Stimulated activated CD4-positive, alpha-beta T cell treated with anti-CD3 and anti-CD28 coated beads, TNF-alpha, amount 100 ng/mL, for 4 hours (primary cell): ENCODE measurements around the gene CTXND1.

Experiments
- DNase-seq, 3 experiments: peaks; one replicate each; pipeline ENCODE4 v3.0.0-alpha.2; 2020; ENCODE audit warnings: low read depth in 3 of 3

Gene CTXND1

DNA sequence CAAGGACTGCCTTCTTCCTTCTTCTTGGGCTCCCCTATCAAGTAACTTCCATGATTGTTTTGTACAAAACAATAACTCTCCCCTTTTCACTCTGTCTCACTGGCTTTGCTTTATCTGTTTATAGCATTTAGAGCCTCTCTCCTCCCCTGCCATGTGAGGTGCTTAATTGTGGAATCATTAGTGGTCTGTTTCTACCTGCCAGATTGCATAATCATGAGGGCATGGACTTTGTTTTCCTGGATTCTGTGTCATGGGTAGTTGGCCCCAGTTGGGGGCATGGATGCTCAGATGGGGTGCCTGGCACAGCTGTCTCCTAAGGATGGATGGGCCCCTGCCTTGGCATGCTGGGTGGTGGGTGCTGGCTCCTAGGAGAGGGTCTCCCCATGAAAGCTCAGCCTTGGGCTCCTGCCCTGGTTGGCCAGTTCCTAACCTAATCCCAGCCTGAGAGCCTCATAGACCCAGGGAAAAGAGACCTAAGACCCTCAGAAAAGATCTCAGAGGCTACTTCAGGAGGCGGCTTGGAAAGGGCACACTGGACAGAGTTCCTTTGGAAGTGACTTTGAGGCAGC is 8.0 kb upstream of the CTXND1 start:
- DNase-seq, result no peak

DNA sequence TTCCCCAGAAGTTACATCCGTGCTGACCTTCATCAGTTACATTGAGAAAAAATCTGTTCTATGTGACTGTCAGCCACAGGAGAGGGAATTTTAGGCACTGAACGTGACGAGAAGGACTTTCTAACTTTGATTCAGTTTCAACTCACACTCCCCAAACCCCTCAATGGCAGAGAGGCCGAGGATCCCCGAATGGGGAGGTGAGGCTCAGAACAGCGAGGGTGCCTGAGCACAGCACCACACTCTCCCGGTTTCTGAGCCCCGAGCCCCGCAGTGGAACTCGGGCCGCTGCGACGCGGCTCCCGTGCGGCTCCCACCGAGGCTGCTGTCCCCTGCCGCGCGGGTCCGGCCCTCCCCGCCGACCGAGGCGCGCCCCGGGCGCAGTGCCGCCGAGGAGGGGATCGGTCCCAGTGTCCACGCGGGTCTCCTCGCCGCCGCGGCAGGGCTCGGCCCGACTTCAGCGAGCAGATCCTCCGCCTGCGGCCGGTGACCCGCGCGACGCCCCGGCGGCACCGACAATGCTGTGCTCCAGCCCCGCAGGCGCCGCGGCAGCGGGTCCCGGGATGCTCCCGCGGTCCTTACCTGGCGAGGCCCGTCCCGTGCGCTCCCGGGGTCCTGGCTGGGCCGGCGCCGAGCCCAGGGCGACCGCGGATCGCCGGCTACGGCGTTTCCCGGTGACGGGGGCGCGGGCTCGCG is 439 bp downstream of the CTXND1 start:
- DNase-seq, result no peak

DNA sequence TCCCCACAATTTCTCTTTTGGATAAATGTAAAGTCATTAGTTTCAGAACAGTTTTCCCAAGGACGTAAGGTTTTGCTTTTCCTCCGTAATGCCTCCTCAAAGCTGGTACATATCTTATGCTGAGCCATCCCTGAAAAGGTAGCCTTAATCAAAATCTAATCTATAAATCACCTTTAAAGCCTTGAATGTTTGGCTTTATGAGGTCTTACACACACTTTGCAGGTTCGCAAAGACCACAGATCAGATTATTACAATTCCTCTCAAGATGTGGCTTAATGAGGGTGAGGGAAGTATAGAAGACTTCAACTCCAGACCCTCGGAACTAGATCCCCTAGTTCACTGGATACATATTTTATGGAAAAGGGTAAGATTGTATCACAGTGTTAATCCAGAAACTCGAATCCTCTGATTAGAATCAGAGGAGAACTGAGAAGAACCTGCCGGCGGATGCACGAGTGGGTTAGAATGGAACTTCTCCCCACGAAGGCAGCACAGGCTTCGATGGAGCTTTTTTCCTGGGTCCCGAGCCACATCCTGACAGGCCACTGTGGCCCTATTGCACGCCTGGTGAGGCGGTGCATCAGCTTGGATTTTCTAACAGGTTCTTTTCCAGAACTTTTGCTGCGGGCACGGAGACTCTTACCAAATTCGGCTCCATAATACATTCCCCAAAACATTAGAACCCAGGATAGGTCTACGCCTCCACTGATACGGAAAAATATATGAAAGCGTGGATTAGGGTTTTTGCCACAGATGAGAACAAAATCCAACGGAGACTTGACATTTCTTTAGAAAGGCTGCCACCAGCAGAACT is 1.2 kb downstream of the CTXND1 start:
- DNase-seq, result no peak

DNA sequence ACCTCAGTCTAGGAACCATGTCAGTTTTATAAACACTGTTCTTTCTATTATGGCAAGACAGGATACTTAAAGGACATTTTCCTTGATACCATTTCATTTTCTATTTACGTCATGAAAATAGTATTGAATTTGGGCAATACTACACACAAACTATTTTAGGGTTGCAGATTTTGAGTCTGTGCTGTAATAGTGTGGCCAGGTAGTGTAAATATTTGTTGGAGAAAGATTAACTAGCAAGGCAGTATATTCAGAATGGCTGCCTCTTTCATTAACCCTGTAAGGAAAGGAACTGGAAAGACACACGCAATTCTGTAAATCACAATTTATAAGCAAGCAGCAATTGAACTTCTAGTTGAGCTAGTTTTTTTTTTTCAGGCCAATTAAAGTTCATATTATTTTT is 2.0 kb downstream of the CTXND1 start:
- DNase-seq, result no peak

DNA sequence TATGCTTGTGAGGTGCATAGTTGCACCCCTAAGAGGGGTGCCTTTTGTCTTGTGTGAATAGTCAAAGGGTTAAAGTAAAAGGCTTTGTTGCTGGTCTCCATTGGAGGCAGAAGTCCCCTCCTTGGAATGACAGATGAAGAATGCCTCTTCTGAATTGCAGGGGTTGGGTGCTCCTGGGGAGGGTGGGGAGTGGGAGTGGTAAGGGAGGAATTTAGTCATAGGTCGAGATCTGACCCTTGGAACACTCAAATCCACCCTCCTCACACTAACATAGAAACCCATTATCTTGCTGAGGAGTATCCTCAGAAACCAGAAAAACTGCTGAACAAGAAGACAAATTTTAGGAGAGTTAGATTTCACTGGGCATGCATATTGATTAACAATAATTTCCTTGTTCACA is 4.7 kb downstream of the CTXND1 start:
- no peak for DNase-seq

DNA sequence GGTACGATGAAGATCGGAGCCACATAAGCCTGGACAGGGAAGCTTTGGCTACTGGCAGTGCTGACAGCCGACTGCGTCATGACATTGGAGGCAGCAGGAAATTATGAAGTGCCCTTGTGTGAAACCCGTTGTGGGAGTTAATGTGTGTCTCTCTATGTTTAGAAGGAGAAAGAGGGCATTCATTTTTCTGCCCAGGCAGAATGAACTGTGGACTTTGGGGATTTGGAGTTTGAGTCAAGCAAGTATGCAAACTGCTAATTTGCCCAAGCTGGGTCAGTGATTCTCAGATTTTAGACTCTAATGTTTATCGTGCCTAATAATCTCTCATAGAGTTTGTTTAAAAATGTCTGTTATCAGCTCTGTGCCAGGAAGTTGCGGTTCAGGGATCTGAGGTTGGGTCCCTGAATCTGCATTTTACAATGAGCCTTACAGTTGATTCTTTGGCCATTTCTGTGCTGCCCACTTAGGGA is 5.6 kb downstream of the CTXND1 start:
- no peak for DNase-seq

DNA sequence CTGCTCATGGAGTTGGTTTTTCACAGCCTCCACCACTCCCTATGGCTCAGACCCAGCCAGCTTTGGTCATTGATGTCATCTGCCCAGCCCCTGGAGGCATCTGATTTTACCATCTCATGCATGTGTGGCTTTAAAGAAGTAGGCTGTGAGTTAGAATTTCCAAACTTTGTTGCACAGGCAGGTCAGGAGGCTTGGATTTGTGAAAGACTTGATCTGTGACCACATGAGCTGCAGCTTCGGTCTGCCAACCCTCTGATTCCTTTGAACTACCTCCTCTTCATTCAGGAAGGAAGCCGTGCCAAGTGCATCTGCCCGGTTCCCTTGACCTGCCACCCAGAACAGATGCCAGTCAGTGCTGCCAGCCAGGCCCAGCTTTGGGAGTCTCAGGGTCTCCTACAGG is 9.2 kb downstream of the CTXND1 start:
- DNase-seq, result no peak

DNA sequence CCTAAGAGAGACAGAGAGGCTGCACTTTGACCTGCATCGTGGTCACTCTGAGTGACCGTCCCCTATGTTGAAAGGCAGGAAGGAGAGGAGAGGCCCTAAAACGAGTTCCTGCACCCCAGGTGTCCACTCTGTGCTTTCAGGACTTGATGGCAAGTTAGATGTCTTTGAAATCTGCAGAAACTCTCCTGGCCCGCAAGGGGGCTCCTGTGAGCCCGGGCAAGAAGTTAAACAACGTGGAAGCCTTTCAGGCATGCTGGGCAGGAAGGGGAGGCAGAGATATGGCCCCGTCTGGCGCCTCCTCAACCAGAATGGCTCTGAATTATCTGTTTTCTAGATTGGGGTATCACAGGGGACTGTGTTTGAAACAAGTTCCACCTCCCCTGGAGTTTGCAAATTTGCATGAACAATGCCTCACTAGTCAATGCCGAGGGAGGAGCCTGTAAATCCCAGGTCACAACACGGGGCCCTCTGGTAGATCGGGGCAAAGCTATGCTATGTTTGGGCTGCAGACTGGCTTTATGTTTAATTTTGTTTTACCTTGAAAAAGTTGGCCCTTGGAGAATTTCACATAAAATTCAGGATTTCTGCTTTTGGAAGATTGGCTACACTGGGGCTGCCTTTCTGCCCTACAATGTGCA is 9.8 kb downstream of the CTXND1 start:
- DNase-seq, result no peak

DNA sequence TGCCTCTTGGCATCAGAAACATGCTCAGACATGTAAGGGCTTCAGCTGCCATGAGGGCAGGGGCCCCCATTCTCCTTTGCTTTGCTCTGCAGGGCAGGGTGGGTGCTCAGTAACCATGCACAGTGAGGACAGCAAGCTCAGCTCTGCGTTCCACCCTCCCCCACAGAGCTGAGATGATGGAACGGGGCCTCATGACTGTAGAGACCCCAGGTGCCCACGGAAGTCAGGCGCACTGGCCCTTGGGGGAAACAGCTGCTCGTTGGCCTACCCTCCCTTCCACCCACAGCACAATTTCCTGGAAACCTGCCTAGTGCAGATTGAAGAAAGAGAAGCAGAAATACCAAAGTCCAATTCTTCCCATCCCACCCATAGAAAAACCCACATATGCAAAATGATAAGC is 10.5 kb downstream of the CTXND1 start:
- DNase-seq, result no peak

DNA sequence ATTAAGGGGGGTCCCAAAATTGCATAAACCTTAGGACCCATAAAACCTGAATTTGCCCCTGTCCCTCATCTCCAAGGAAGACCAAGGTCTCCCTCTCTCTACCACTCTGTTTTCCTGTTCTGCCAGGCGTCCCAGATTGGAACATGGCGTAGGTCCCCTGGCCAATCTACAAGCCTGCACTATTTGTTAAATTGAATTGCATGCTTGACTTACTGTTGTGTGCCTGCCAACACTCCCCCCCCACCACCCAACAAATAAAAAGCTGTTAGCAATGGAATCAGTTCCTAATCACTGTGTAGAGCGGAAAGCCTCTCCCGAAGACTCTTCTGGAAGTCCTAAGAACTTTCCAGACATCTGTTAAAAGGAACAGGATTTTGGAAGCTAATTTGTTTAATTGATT is 11.7 kb downstream of the CTXND1 start:
- no peak for DNase-seq

DNA sequence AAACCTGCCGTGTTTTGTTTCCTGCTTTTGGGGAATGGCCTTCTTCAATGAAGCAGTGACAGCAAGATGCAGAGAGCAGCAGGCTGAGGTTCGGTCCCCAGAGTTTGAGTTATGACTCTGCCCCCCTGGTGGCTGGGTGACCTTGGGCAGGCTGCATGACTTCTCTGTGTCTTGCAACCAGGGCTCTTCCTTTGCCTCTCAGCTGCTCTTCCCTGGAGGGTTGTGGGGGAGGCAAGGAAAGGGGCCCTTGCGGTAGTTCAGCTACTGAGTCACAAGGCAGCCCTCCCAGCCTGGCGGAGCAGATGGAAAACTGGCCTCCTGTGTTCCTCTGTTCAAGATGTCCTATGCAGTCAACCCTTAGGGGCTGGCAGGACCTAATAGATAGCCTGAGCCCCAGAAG is 17.1 kb downstream of the CTXND1 start:
- DNase-seq, result peak in 2 of 3 experiments; percentile 5 to 12

DNA sequence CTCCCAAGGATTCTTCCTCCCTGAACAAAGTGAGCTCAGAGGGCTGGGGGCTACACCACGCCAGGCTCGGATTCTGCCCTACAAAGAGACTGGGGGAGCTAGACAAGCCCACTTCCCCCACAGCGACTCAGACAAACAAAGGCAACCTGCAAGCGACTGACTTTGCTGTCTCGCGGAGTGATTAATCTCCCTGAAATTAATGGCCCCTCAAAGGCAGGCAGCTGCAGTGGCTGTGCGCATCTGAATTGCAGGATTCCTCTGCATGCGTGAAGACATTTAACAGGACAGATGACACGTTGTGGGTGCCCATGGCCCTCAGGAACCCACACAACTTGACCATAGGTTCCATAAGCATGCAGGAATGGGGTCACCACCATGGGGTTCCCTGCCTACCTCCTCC is 18.4 kb downstream of the CTXND1 start:
- no peak for DNase-seq

DNA sequence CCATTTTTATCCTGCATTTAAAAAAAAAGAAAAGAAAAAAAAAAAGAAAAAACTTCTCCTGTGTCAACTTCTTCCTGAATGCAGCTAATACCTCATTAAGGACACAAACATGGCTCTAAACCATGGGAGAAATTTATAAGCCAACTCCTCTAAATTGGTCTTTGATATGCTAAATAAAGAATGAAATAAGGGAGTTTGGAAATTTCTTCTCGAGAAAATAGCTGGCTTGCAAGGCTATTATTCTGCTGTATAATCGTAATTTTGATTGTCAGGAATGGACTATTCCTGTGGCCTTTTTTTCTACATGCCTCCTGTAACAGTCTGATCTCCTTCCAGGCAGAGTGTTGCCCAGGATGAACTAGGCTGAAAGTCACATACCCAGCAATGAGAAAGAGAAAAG is 20.6 kb downstream of the CTXND1 start:
- no peak for DNase-seq

DNA sequence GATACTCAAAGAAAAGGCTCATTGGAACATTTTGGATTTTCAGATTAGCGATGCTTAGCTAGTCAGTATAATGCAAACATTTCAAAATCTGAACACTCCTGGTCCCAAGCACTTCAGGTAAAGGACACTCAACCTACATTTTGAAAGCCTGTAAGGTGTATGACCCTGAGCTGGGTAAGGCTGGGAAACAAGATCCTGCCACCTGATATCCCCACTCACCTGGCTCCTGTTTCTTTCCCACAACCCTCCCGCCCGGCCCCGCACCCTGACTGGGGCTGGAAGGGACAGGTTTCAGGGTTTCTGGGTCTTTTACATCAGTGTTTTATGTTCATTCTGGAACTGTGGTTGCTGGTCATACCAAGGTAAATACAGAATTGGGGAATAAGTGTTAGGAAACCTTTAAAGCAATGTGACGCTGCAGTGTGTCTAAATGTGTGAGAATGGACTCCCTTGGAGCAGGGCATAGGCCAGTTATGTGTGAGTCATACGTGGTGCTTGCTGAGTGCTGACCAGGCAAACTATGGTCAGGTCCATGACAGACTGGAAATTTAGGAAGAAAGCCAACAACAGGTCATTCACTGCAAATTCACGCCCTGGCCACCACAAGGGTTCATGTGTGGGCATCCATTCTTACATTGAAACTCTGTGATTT is 22.9 kb downstream of the CTXND1 start:
- no peak for DNase-seq

DNA sequence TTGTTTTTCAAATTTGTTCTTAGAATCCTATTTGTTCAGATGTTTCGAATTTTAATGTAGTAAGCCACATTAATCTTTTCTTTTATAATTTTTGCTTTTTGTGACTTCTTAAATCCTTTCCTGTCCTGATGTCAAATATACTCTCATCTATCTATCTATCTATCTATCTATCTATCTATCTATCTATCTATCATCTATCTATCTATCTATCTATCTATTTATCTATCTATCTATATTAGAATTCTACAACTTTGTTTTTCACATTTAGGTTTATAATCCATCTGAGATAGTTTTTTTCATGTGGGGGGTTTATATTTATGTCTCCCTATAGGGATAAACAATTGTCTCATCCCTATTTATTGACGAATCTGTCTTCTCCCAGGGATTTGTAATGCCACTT is 32.1 kb downstream of the CTXND1 start:
- no peak for DNase-seq

DNA sequence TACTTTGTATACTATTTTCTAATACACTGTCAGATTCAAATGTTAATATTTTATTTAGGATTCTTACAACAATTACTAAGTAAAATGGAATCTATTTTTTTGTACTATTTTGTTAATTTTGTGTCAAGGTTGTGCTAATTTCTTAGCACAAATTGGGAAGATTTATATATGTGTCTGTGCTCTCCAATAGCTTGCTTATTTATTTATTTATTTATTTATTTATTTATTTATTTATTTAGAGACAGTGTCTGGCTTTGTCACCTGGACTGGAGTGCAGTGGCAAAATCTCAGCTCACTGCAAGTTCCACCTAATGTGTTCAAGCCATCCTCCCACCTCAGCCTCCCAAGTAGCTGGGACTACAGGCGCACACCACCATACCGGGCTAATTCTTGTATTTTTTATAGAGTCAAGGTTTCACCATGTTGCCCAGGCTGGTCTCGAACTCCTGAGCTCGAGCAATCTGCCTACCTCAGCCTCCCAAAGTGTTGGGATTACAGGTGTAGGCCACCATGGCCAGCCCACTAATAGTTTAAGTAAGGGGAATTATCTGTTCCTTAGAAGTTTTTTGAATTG is 34.6 kb downstream of the CTXND1 start:
- no peak for DNase-seq

DNA sequence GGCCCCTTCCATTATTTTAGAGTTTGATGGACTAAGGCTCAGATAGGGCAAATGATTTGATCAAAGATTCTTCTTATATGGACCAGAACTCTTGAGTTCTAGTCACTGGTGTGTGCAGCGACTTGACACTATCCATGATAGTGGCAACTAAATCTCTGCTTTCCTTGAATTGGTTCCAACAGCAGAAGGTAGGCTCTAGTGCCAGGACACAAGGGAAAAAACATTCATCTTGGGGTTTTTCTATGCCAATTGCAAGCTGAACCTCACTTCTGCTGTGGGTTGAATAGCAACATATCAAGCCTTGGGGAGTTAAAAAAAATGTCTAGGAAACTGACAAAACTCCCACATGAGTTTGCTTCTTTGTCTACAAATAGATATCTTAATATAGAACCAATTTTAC is 35.1 kb downstream of the CTXND1 start:
- DNase-seq, result no peak

DNA sequence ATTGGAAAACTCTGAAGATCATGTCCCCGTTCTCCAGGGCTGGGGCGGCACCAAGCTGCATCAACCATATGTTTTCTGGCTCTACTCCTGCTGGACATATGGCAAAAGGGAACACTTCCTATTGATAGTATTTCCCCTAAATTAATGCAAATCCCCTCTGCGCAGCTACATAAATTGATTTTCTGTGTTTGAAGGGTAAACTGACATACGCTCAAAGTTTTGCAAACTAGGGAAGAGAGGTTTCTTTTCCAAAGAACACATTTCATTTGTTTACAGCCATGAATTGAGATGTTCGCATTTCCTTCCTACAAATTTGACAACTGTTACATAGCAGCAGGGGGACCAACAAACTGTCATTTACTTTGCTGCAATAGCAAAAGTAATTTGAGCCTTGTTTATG is 35.9 kb downstream of the CTXND1 start:
- DNase-seq, result no peak

DNA sequence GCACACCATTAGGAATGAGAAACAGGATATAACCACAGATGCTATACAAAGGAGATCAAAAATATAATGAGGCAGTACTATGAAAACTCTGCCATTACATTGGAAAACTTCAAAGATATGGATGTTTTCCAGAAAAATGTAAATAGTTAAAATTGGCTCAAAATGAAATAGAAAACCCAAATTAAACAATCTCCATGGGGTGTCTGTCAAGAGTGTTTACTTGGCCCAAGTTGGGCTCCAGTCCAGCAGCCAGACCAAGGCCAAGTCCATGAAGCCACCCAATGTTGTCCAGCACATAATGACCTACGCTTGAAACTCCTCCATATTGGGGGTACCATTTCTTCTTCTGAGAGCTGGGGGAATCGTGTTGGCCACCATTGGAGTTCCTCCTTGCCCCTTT is 37.1 kb downstream of the CTXND1 start:
- DNase-seq, result no peak

DNA sequence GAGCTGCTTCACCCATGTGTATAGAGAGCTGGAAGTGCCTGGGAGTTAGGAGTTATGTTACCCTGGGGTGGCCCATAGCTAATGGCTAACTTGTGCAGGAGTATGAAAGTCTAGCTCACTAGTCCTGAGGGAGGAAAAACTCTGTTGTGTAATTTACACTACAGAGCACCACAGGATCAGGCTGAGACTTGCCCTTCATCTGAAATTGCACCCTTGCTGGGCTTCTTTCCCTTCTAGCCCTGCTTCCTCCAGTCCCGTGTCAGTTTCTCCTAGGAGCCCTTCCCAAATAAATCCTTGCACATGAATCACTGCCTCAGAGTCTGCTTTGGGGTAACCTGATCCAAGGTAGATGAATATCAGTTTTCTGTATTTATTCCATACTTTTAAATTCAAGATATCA is 40.0 kb downstream of the CTXND1 start:
- DNase-seq, result no peak
